ENCODE data around the gene PLA2G3.

DNA sequence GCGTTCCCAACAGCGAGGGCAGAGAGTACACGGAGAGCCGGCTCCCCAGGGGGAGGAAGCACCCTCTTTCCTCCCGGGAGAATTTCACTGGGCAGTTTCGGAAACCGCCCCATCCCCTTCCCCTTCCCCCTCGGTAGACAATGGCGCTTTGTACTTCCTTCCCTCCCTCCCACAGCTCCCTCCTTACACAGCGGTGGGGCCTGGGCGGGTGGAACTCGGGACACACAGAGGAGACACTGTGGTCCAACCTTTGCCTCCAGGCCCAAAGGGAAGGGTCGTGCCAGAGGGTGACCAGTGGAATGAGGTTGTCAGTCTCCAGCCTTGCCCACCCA lies 54.8 kb downstream of the PLA2G3 start:
- TF ChIP-seq, protein P1, sequence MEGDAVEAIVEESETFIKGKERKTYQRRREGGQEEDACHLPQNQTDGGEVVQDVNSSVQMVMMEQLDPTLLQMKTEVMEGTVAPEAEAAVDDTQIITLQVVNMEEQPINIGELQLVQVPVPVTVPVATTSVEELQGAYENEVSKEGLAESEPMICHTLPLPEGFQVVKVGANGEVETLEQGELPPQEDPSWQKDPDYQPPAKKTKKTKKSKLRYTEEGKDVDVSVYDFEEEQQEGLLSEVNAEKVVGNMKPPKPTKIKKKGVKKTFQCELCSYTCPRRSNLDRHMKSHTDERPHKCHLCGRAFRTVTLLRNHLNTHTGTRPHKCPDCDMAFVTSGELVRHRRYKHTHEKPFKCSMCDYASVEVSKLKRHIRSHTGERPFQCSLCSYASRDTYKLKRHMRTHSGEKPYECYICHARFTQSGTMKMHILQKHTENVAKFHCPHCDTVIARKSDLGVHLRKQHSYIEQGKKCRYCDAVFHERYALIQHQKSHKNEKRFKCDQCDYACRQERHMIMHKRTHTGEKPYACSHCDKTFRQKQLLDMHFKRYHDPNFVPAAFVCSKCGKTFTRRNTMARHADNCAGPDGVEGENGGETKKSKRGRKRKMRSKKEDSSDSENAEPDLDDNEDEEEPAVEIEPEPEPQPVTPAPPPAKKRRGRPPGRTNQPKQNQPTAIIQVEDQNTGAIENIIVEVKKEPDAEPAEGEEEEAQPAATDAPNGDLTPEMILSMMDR (IDR thresholded peaks at IDR 0.05) = peak in 2 of 4 experiments; percentile 1 to 21
- TF ChIP-seq POLR2A (IDR thresholded peaks at IDR 0.05) = no peak
